GM10248 (cell line): ENCODE measurements around the gene LRRC45.

Source experiments
- CTCF ChIA-PET: fragments of 300-600 bp; sonication (Branson Sonifier 250); formaldehyde crosslinking; extraction: SDS; loops from one replicate; lab custom pipeline; 2021; ENCODE audit warnings: antibody characterized with exemption; lab: Yijun Ruan, JAX
- POLR2A ChIA-PET: fragments of 350-650 bp; sonication (Branson Sonifier 250); formaldehyde crosslinking; extraction: SDS; loops from one replicate; lab custom pipeline; 2020; ENCODE audit warnings: antibody characterized with exemption; lab: Yijun Ruan, JAX
- DNase-seq: peaks from one replicate; pipeline ENCODE4 v3.0.0; 2012; ENCODE audit errors: extremely low spot score
- TF ChIP-seq, protein P1 (sequence below): IDR thresholded peaks from 2 replicates; pipeline ENCODE4 v1.5.1; 2012; ENCODE audit warnings: mild to moderate bottlenecking, low read depth; ENCODE audit errors: extremely low read depth, missing control alignments, control extremely low read depth

Gene LRRC45

DNA sequence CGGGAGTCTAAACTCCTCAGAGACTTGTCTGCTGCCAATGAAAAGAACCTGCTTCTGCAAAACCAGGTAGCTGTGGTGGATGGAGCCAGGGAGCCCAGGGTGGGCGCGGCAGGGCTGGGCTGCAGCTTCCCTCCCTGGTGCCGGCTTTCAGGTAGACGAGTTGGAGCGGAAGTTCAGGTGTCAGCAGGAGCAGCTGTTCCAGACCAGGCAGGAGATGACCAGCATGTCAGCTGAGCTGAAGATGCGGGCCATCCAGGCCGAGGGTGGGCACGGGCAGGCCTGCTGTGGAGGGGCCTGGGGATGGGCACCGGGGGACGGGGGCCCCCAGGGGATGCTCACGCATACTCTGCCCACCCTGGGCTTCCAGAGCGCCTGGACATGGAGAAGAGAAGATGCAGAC, 5.1 kb downstream of the LRRC45 start:
- ChIA-PET POLR2A (no interaction called here), CTCF (interaction anchor here (1.1 to 9.3 kb wide), 7 partner anchors 8 to 126 kb away, joined by 3 to 87 read pairs (median 5); partner anchors contain the start of gene DCXR)

DNA sequence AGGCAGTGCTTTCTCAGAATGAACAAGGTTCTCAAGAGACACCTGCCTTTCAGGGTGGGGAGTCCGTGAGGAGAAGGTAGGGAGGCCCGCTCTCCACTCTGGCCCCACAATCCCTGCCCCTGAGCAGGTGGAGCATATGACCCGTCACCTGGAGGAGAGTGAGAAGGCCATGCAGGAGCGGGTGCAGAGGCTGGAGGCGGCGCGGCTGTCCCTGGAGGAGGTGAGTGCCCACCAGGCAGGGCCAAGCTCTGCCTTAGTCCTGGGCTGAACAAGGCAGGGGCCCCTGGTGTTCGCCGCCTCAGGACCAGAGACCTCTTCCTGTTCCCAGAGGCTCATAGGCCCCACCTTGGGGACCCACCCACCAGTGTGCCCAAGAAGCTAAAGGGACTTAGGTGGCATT, 5.9 kb downstream of the LRRC45 start:
- TF ChIP-seq, protein P1, sequence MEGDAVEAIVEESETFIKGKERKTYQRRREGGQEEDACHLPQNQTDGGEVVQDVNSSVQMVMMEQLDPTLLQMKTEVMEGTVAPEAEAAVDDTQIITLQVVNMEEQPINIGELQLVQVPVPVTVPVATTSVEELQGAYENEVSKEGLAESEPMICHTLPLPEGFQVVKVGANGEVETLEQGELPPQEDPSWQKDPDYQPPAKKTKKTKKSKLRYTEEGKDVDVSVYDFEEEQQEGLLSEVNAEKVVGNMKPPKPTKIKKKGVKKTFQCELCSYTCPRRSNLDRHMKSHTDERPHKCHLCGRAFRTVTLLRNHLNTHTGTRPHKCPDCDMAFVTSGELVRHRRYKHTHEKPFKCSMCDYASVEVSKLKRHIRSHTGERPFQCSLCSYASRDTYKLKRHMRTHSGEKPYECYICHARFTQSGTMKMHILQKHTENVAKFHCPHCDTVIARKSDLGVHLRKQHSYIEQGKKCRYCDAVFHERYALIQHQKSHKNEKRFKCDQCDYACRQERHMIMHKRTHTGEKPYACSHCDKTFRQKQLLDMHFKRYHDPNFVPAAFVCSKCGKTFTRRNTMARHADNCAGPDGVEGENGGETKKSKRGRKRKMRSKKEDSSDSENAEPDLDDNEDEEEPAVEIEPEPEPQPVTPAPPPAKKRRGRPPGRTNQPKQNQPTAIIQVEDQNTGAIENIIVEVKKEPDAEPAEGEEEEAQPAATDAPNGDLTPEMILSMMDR = no peak
- DNase-seq = no peak
- POLR2A ChIA-PET = no interaction called here
- CTCF ChIA-PET = interaction anchor here (0.6 to 9.3 kb wide), 13 partner anchors 9 to 525 kb away, joined by 3 to 87 read pairs (median 5); partner anchors contain the start of gene DCXR

More for the DNA sequence above, 5.1 kb downstream of the LRRC45 start:
- DNase-seq = no peak
- TF ChIP-seq, protein P1 = no peak

DNA sequence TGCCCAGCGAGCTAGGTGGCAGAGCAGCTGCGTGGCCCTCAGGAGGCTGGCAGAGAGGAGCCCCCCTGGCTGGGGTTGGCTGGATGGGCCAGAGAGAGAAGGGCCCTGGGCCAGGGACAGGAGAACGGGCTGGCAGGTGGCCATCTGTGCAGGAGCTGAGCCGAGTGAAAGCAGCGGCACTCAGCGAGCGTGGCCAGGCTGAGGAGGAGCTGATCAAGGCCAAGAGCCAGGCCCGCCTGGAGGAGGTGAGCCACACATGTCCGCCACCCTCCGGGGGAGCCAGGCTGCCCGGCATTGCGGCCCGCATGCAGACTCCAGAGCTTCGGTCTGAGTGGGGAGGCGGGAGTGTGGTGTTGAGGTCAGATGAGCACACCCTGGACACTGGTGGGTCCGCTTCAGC, 6.3 kb downstream of the LRRC45 start:
- ChIA-PET POLR2A (no interaction called here), CTCF (interaction anchor here (0.6 to 9.3 kb wide), 27 partner anchors 9 to 524 kb away, joined by 3 to 87 read pairs (median 5); partner anchors contain the start of genes DCXR, GPS1, OGFOD3 and SIRT7)
- TF ChIP-seq, protein P1 = no peak
- no peak for DNase-seq

DNA sequence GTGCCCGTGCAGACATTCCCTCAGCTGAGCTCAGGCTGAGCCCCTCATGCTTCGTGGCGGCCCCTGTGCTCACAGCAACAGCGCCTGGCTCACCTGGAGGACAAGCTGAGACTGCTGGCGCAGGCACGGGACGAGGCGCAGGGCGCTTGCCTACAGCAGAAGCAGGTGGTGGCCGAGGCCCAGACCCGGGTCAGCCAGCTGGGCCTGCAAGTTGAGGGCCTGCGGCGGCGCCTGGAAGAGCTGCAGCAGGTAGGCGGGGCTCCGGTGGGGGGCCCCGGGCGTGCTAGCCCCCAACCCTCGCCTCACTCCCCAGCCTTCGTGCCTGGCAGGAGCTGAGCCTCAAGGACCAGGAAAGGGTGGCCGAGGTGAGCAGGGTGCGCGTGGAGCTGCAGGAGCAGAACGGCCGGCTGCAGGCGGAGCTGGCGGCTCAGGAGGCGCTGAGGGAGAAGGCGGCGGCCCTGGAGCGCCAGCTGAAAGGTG, 6.9 kb downstream of the LRRC45 start:
- TF ChIP-seq, protein P1 = no peak
- ChIA-PET POLR2A (no interaction called here), CTCF (interaction anchor here (0.9 to 9.3 kb wide), 39 partner anchors 10 to 524 kb away, joined by 3 to 87 read pairs (median 5); partner anchors contain the start of genes DCXR, GPS1, OGFOD3 and PYCR1)
- DNase-seq = no peak

DNA sequence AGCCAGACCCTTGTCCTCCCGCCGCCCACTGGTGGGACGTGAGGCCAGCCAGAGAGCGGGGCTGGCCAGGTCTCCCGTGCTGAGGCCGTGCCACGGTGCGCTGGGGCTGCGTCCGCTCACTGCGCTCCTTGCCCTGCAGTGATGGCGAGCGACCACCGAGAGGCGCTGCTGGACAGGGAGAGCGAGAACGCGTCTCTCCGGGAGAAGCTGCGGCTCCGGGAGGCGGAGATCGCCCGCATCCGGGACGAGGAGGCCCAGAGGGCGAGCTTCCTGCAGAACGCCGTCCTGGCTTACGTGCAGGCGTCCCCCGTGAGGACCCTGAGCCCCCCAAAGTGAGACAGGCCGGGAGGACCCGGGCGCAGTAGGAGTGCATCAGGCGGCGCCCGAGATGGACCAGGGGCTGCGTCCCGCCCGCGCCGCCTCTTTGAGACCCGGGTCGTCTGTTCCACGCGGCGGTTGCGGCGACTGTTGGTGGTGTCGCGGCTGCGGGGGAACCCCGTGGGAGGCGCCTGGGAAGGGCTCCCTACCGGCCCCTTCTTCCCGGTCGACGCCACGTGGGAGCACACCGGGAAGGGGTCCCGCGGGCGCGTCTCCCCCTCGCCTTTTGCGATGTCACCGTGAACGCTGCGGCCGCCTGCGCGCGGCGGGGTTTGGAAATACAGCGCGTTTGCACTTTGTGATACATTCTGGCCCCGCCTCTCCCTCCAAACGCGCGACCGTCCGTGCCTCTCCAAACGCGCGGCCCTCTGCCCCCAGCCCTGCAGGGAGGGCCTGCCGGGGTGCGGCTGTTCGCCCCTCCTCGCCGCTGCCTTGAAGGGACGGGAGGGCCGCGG, 7.6 kb downstream of the LRRC45 start:
- POLR2A ChIA-PET = interaction anchor here (0.5 to 0.6 kb wide), 2 partner anchors 105 to 202 kb away, joined by 3 to 4 read pairs; no protein-coding TSS in a partner anchor
- TF ChIP-seq, protein P1 = peak; percentile 96
- CTCF ChIA-PET = interaction anchor here (0.6 to 9.3 kb wide), 51 partner anchors 9 to 523 kb away, joined by 3 to 87 read pairs (median 4); partner anchors contain the start of genes CENPX, DCXR, FASN and GPS1

DNA sequence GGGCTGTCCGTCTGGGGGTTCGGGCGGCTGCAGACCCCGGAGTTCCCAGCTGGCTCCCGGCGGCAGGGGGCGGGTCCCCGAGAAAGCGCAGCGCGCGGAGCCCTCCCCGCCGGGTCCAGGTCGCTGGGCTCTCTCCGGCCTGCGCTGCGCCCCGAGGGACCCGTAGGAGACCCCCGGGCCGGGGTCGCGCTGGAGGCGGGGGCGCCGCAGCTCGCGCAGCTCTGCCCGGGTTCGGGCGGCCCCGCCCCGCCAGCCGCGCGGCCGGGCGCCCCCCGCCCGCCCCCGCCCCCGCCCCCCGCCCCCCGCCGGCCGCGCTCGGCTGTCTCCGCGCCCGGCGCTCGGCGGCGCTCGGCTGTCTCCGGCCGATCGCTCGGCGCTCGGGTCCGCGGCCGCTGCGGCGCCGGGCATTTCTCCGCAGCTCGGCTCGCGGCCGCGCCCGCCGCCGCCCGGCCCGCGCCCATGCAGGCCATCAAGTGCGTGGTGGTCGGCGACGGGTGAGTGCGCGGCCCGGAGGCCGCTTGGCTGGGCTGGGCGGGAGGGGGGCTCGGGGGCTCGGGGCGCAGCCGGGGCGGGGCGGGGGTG, 8.3 kb downstream of the LRRC45 start, which contains the start of gene RAC3:
TSS of gene RAC3 (plus strand) at position 376 of the 582 bp plus-strand sequence. CDS start at position 460, 84 bp downstream.
- ChIA-PET CTCF (interaction anchor here (1.2 to 9.3 kb wide), 10 partner anchors 8 to 261 kb away, joined by 3 to 87 read pairs (median 6); partner anchors contain the start of genes CENPX, DCXR and SLC16A3), POLR2A (interaction anchor here (0.5 kb wide), 1 partner anchor 105 kb away, joined by 3 read pairs; no protein-coding TSS in a partner anchor)
- peak; percentile 68 for DNase-seq
- TF ChIP-seq, protein P1 = no peak

More for the DNA sequence above, 7.6 kb downstream of the LRRC45 start:
- DNase-seq = peak; percentile 86
